HEK293 (cell line): ENCODE measurements around the gene CCDC78.

Experiments
- HIC1 ChIP-seq: fragments of 450-650 bp; formaldehyde crosslinking; IDR thresholded peaks from 2 replicates; pipeline ENCODE4 v1.5.1; 2016; ENCODE audit warnings: missing biosample characterization, missing genetic modification characterization
- PATZ1 ChIP-seq: fragments of 450-650 bp; formaldehyde crosslinking; IDR thresholded peaks from 2 replicates; pipeline ENCODE4 v1.5.1; 2016; ENCODE audit warnings: missing biosample characterization, missing genetic modification characterization
- PRDM10 ChIP-seq: fragments of 450-650 bp; formaldehyde crosslinking; IDR thresholded peaks from 2 replicates; pipeline ENCODE4 v1.5.1; 2016; ENCODE audit warnings: missing biosample characterization, missing genetic modification characterization
- SP7 ChIP-seq: fragments of 450-650 bp; formaldehyde crosslinking; IDR thresholded peaks from 2 replicates; pipeline ENCODE4 v1.5.1; 2016; ENCODE audit warnings: missing biosample characterization, missing genetic modification characterization
- ZBTB1 ChIP-seq: fragments of 450-650 bp; formaldehyde crosslinking; IDR thresholded peaks from 2 replicates; pipeline ENCODE4 v1.5.1; 2016; ENCODE audit warnings: missing biosample characterization, missing genetic modification characterization
- ZFP69B ChIP-seq: fragments of 450-650 bp; formaldehyde crosslinking; IDR thresholded peaks from 2 replicates; pipeline ENCODE4 v1.5.1; 2016; ENCODE audit warnings: missing biosample characterization, missing genetic modification characterization
- ZIC2 ChIP-seq: fragments of 450-650 bp; formaldehyde crosslinking; IDR thresholded peaks from 2 replicates; pipeline ENCODE4 v1.5.1; 2016; ENCODE audit warnings: missing biosample characterization, missing genetic modification characterization
- ZNF133 ChIP-seq: fragments of 450-650 bp; formaldehyde crosslinking; IDR thresholded peaks from 2 replicates; pipeline ENCODE4 v1.5.1; 2016; ENCODE audit warnings: missing biosample characterization, missing genetic modification characterization
- ZNF169 ChIP-seq: fragments of 450-650 bp; formaldehyde crosslinking; IDR thresholded peaks from 2 replicates; pipeline ENCODE4 v1.5.1; 2016; ENCODE audit warnings: missing biosample characterization, missing genetic modification characterization
- ZNF19 ChIP-seq: fragments of 450-650 bp; formaldehyde crosslinking; IDR thresholded peaks from 2 replicates; pipeline ENCODE4; 2016; ENCODE audit warnings: missing biosample characterization, missing genetic modification characterization, low read depth
- ZNF24 ChIP-seq: fragments of 450-650 bp; formaldehyde crosslinking; IDR thresholded peaks from 2 replicates; pipeline ENCODE4 v1.5.1; 2016; ENCODE audit warnings: missing biosample characterization, missing genetic modification characterization
- ZNF398 ChIP-seq: fragments of 450-650 bp; formaldehyde crosslinking; IDR thresholded peaks from 2 replicates; pipeline ENCODE4 v1.5.1; 2017; ENCODE audit warnings: missing biosample characterization, missing genetic modification characterization
- ZNF518A ChIP-seq: fragments of 450-650 bp; formaldehyde crosslinking; conservative IDR thresholded peaks from 2 replicates; pipeline ENCODE4 v1.5.1; 2016; ENCODE audit warnings: low read depth, missing biosample characterization, missing genetic modification characterization
- ZNF521 ChIP-seq: fragments of 450-650 bp; formaldehyde crosslinking; IDR thresholded peaks from 2 replicates; pipeline ENCODE4 v1.5.1; 2017; ENCODE audit warnings: missing biosample characterization, mild to moderate bottlenecking, missing genetic modification characterization
- ZNF585B ChIP-seq: fragments of 450-650 bp; formaldehyde crosslinking; IDR thresholded peaks from 2 replicates; pipeline ENCODE4 v1.5.1; 2016; ENCODE audit warnings: missing biosample characterization, missing genetic modification characterization
- ZNF610 ChIP-seq: fragments of 450-650 bp; formaldehyde crosslinking; IDR thresholded peaks from 2 replicates; pipeline ENCODE4 v1.5.1; 2016; ENCODE audit warnings: missing biosample characterization, missing genetic modification characterization, borderline replicate concordance
- ZNF629 ChIP-seq: fragments of 450-650 bp; formaldehyde crosslinking; IDR thresholded peaks from 2 replicates; pipeline ENCODE4 v1.5.1; 2017; ENCODE audit warnings: missing biosample characterization, missing genetic modification characterization
- ZNF639 ChIP-seq: fragments of 450-650 bp; formaldehyde crosslinking; IDR thresholded peaks from 2 replicates; pipeline ENCODE4 v1.5.1; 2016; ENCODE audit warnings: missing biosample characterization, missing genetic modification characterization
- ZNF658 ChIP-seq: fragments of 450-650 bp; formaldehyde crosslinking; IDR thresholded peaks from 2 replicates; pipeline ENCODE4; 2016; ENCODE audit warnings: missing biosample characterization, missing genetic modification characterization
- ZNF76 ChIP-seq: fragments of 450-650 bp; formaldehyde crosslinking; IDR thresholded peaks from 2 replicates; pipeline ENCODE4; 2016; ENCODE audit warnings: low read depth, missing biosample characterization, missing genetic modification characterization, borderline replicate concordance

Gene CCDC78

GRCh38 chr16:684071-684794 lies 42.0 kb downstream of the CCDC78 start, which contains the start of gene JMJD8 (continued):
- TF ChIP-seq HIC1 (peak; percentile 71), ZNF133 (tag by site-specific recombination) (no peak), ZNF76 (tag by site-specific recombination) (peak; percentile 94), ZNF521 (tag by site-specific recombination) (no peak), ZNF19 (no peak), ZNF518A (tag by site-specific recombination) (peak; percentile 69), PATZ1 (tag by site-specific recombination) (peak; percentile 81), ZNF585B (tag by site-specific recombination) (no peak), ZNF169 (tag by site-specific recombination) (no peak), ZIC2 (tag by site-specific recombination) (peak; percentile 96), ZNF398 (tag by site-specific recombination) (no peak), ZNF610 (peak; percentile 36; the same call in 1 of the 2 replicates), SP7 (peak; percentile 30), ZNF629 (peak; percentile 67), ZFP69B (tag by site-specific recombination) (no peak), ZBTB1 (tag by site-specific recombination) (no peak), ZNF639 (tag by site-specific recombination) (peak; percentile 28; the same call in 1 of the 2 replicates), ZNF24 (tag by site-specific recombination) (no peak), ZNF658 (tag by site-specific recombination) (no peak), PRDM10 (0 out of 2 replicates have a peak, but pooled peaks have one; percentile 14)
